CD4-positive, alpha-beta T cell treated with Interleukin-12 subunit alpha and Interleukin-12 subunit beta, for 1 hour (primary cell): Measurements from ENCODE around the gene EFEMP1.
"Not testable (repeated sequence)": the region's sequence is repeated elsewhere in the genome, so short reads cannot be mapped to it uniquely, and the experiment has no call there.

Source experiments
- DNase-seq: peaks from one replicate; pipeline ENCODE4 v3.0.0-alpha.2; 2020

EFEMP1 gene

GRCh38 chr2:55862673-55863390 is 60.8 kb downstream of the EFEMP1 start:
- no peak for DNase-seq

- no peak for DNase-seq
Measured at GRCh38 chr2:55862246-55862645, 61.3 kb downstream of the EFEMP1 start.

GRCh38 chr2:55861733-55862132 is 61.8 kb downstream of the EFEMP1 start:
- DNase-seq, result no peak

DNA sequence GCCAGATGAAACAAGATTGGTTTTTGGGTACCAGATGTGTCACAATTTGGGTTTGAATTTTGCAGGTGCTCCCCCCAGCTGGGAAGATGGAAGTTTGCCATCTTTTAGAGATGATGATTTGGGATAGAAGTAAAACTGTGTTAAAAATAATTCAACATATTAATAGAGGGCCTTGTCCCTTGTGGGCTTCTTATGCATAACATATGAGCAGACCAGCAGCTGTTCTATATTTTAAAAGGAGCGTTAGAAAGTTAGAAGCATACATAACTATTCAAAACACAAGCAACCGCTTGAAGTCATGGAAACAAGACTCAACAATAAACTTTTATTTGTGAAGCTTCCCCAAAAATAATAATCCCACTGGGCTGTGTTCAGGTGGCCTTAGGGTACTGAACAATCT is 62.8 kb downstream of the EFEMP1 start:
- DNase-seq, result no peak

DNA sequence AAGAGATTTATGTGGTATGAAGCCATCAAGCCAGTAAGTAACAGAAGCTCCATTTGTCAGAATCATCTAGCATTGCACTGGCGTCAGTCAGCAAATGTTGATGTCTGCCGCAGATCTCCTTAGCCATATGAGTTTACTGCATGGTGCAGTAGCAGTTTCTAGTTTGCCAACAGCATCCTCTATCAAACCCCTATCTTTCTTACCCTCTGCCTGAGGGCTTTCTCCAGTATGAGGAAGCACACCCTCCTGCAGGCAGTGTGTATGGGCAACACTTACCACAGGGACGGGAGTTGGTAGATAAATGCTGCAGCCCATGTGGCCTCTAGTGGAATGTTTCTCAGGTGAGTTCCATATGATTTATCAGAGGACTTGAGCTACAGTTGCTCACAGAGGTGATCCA is 63.7 kb downstream of the EFEMP1 start:
- DNase-seq, result no peak

DNA sequence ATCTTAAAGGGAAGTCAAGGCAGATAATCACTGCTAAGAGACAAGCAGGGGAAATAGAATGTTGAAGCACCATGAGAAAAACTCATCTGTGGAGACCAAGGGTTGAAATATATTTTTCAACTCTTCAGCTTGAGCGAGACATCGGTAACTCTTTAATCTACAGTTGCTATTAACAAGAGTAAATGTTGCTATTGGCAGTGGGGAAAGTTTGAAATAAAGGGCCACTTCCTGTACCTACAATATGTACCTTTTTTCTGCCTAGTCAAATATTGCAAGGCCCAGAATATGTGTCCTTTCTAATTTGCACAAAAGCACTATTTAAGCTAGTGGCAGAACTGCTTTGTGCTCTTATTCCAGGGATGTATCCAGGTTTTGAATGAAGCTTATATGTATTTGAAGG is 65.8 kb downstream of the EFEMP1 start:
- no peak for DNase-seq

GRCh38 chr2:55856936-55857335 is 66.6 kb downstream of the EFEMP1 start:
- DNase-seq, result no peak

DNA sequence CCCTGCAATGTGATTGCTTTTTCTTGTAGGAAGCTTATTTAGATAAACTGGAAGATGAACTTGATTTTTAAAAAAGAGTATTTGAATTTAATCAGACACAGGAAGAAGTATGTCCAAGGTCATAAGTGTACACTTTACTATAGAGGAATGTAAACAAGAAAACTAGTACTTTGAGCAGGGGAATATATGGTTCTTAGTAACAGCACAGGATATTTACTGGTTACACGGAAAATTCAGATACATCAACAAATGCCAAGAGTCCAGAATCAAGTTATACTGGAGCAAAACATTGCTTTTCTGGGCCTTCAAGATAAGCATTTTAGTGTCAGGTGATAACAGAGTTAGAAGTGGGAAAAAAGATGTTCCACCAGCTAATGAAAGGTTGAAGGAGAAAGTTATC is 75.5 kb downstream of the EFEMP1 start:
- DNase-seq, result no peak

DNA sequence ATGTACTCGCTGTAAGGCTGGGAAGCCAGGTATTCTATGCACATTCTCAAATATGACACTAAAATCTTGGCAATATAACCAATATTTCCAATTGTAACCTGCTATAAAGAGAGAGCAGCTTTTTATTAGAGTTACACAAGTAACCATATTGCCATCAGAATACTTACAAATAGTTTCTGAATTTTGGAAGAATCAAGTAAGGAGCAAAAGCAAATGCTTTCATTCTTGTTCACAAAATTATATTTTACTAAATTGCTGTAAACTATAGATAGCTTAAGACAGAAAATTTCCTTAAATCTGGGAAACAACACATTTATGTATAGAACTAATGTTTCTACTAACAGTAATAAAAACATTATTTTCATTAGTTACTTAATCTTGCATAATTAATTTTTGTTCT is 77.2 kb downstream of the EFEMP1 start:
- no peak for DNase-seq

DNA sequence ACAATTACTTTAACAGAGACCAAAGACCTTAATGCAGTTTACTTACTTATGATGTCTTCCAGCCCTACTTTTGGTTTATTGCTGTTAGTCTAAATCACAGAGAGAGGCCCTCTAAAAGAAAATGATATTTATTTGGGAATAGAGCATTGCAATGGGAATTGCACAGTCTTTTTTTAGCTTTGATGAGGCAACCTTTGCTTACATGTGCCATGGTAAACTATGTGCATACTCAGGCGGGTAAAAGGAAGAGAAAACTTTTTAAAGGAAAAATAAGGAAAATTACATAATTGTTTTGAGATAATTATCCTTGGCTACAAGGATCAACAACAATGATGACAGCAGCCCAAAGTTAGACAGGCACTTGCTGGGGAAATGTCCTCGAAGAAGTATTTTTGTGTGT is 78.6 kb downstream of the EFEMP1 start:
- DNase-seq, result no peak

GRCh38 chr2:55843994-55844345 is 79.6 kb downstream of the EFEMP1 start:
- no peak for DNase-seq

DNA sequence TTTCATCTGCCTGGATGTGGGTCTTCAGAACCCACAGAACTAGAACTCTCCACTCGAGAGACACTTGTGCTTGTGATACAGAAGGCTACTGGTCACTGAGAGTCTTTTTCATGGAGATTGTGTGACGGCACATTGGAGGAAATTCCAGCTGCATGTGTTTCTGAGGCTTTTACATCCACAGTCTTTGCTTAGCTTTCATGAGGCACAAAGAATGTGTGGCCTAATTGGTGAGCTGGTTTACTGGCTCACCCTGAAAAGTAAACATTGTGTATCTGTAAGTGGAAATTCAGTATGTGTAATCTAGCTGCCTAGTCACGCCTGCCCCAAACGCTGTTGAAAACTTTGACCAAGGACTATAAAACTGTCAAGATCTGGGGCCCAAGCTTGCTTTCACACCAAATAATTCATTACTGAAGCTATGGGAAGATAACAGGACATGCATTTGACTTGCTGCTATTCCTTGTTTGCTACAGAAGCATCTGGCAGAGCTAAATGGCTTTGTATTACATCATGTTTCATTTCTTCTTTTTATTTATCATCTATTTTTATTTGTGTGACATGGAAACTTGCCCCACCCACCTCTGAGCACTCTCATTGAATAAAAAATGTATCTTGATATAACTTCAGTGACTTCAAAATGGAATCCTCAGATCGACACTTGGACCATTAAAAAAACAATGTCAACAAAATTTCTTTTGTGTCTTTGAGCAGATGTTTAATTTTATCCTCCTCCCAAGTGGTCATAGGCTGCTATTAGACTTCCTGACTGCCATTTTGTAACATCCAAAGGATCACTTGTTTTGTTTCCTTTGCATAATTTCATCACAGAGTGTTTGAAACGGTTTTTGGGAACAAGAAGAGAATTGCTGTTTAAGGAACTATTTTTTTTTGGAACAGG is 80.2 kb downstream of the EFEMP1 start:
- no peak for DNase-seq

DNA sequence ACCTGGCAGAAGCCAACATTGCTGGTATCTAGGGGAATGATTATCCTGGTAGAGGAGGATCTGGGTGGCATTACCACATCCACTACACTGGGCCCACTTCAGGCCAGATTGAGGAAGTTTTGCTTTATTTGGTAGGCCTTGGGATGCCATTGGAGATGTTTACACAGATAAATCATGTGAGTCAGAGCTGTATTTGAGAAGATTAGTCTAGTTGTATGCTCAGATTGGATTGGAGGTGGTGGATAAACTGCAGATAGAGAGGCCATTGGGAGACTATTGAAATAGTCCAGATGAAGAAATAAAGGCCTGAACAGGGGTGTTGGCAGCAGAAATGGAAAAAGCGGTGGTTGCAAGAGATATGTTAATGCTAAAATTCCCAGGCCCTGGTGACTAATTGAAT is 81.5 kb downstream of the EFEMP1 start:
- DNase-seq, result no peak

DNA sequence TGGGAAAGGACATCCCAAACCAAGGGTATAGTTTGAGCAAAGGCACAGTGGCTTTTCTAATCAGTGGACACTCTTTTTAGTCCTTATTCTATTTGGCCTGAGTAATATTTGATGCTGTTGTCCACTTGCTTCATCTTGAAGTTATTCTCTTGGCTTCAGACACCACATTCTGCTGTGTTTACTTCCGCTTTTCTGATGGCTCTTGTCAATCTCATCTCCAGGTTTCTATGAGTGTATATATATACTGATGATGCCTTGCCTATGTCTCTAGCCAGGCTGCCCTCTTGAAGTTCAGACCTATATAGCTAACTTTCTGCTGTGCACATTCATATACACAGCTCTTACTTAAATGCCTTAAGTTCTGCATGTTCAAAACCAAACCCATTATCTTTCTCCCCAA is 83.1 kb downstream of the EFEMP1 start:
- no peak for DNase-seq

GRCh38 chr2:55839182-55839819 is 84.3 kb downstream of the EFEMP1 start:
- no peak for DNase-seq

DNA sequence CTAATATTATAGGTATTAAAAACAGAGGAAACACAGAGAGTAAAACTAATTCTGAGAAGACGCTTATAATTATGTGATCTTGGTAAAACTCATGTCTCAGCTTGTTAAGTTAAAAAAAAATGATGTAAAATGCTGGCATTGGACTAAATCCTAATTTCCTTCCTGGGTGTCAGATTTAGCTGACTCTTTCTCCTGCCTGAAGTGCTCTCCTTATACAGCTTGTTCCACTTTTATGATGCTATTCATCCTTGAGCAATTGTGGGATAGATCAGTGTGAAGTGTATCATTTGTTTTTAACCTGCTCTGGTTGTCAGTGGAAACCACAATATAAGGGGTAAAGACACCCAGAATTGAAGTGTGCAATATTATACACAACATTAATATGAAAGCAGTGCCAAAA is 84.9 kb downstream of the EFEMP1 start:
- no peak for DNase-seq

- not testable (repeated sequence) for DNase-seq
Measured at GRCh38 chr2:55838117-55838516, 85.5 kb downstream of the EFEMP1 start.

DNA sequence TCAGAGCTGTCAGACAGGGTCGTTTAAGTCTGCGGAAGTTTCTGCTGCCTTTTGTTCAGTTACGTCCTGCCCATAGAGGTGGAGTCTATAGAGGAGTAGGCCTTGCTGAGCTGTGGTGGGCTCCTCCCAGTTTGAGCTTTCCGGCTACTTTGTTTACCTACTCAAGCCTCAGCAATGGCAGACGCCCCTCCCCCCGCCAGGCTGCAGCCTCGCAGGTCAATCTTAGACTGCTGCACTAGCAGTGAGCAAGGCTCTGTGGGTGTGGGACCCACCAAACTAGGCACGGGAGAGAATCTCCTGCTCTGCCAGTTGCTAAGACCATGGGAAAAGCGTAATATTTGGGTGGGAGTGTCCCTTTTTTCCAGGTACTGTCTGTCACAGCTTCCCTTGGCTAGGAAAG is 86.5 kb downstream of the EFEMP1 start:
- DNase-seq, result no peak

DNA sequence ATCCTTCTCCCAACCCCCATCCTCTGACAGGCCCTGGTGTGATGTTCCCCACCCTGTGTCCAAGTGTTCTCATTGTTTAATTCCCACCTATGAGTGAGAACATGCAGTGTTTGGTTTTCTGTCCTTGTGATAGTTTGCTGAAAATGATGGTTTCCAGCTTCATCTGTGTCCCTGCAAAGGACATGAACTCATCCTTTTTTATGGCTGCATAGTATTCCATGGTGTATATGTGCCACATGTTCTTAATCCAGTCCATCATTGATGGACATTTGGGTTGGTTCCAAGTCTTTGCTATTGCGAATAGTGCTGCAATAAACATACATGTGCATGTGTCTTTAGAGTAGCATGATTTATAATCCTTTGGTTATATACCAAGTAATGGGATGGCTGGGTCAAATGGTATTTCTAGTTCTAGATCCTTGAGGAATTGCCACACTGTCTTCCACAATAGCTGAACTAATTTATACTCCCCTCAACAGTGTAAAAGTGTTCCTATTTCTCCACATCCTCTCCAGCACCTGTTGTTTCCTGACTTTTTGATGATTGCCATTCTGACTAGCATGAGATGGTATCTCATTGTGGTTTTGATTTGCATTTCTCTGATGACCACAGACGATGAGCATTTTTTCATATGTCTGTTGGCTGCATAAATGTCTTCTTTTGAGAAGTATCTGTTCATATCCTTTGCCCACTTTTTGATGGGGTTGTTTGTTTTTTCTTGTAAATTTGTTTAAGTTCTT is 91.7 kb downstream of the EFEMP1 start:
- DNase-seq, result not testable (repeated sequence)

DNA sequence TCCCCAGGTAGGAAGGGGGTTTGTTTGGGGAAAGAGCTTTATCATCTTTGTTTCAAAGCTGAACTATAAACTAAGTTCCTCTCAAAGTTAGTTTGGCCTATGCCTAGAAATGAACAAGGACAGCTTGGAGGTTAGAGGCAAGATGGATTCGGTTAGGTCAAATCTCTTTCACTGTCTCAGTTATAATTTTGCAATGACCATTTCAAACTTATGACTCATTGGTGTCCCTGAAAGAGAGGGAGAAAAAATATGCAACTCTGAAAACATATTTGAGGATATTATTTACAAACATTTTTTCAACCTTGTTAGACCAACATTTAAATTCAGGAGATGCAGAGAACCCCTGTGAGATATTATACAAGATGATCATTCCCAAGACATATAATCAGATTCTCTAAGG is 95.7 kb downstream of the EFEMP1 start:
- DNase-seq, result no peak

DNA sequence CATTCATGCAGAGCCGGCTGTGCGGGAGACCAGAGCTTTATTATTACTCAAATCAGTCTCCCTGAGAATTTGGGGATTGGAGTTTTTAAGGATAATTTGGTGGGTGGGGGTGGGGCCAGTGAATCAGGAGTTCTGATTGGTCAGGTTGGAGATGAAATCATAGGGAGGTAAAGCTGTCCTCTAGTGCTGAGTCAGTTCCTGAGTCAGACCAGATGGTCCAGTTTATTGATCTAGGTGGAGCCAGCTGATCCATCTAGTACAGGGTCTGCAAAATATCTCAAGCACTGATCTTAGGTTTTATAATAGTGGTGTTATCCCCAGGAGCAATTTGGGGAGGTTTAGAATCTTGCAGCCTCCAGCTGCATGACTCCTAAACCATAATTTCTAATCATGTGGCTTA is 96.2 kb downstream of the EFEMP1 start:
- DNase-seq, result not testable (repeated sequence)

GRCh38 chr2:55826246-55826645 is 97.3 kb downstream of the EFEMP1 start:
- no peak for DNase-seq

- no peak for DNase-seq
Measured at GRCh38 chr2:55824551-55825096, 99.0 kb downstream of the EFEMP1 start.
